Stimulated activated naive B cell treated with anti-CD40 and anti-IgM and Interleukin-4, amounts not matched to agents 10 μg/mL and 1 μg/mL and 100 μg/mL, for 72 hours (primary cell): ENCODE results near the gene PCCA.
A peak's percentile ranks its signal among the peaks of the same experiment; 100 is the strongest.
"Not testable (repeated sequence)": the region's sequence is repeated elsewhere in the genome, so short reads cannot be mapped to it uniquely, and the experiment has no call there.

Source experiments
- ATAC-seq, 2 donors: fragments of 150-1000 bp; cut with Tn5 transposase; replicated peaks; 2 replicates each; pipeline ENCODE4 v1.10.0; 2021; ENCODE audit warnings: moderate library complexity in 1 of 2
- DNase-seq: peaks from one replicate; pipeline ENCODE4 v3.0.0; 2021
- H3K27ac Mint-ChIP-seq: one replicate; pipeline ENCODE4 v1.8.0; 2022; ENCODE audit warnings: mild to moderate bottlenecking, mixed read lengths
- H3K27me3 Mint-ChIP-seq, 2 donors: one replicate each; pipeline ENCODE4 v1.8.0; 2022; ENCODE audit warnings: mixed read lengths in 2 of 2
- H3K36me3 Mint-ChIP-seq, 2 donors: one replicate each; pipeline ENCODE4 v1.8.0; 2022; ENCODE audit warnings: mixed read lengths in 2 of 2, mild to moderate bottlenecking in 1 of 2
- H3K4me1 Mint-ChIP-seq, 2 donors: one replicate each; pipeline ENCODE4 v1.8.0; 2022; ENCODE audit warnings: mixed read lengths in 2 of 2, mild to moderate bottlenecking in 1 of 2
- H3K4me3 Mint-ChIP-seq, 2 donors: one replicate each; pipeline ENCODE4 v1.8.0; 2022; ENCODE audit warnings: mild to moderate bottlenecking in 2 of 2, mixed read lengths in 2 of 2, moderate library complexity in 1 of 2
- H3K9me3 Mint-ChIP-seq, 2 donors: one replicate each; pipeline ENCODE4 v1.8.0; 2022; ENCODE audit warnings: mixed read lengths in 2 of 2, mild to moderate bottlenecking in 1 of 2

PCCA gene

DNA sequence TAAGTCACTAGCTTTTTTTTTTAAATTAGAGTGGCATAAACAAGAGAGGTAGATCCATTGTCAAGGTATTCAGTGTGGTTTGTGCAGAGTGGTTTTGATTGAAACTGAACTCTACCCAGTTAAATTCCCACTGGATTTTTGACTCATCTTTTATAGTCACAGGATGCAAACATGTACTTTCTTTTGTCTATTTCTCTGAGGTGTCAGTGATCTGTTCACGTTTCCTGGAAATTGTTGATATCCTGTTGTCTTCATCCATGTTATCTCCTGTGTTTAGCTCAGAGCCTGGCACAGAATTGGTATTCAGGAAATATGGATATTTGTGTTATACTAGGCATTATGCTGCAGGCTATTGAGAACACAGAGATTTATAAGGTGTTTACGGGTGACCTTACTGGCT lies 119.7 kb downstream of the PCCA start:
- H3K9me3 Mint-ChIP-seq = peaks cover 0 to 5% of the 10 kb centered on the region in 2 donors
- peaks cover 0 to 8% of the 10 kb centered on the region in 2 donors for H3K27me3 Mint-ChIP-seq
- no peak overlapping the region for H3K27ac Mint-ChIP-seq
- H3K36me3 Mint-ChIP-seq = peaks cover 6 to 27% of the 10 kb centered on the region in 2 donors
- peaks cover 17 to 25% of the 10 kb centered on the region in 2 donors for H3K4me1 Mint-ChIP-seq
- DNase-seq (no peak), ATAC-seq (no peak)
- no peak overlapping the region for H3K4me3 Mint-ChIP-seq

GRCh38 chr13:100209857-100210825 lies 121.2 kb downstream of the PCCA start:
- Mint-ChIP-seq H3K4me1 (peaks cover 12 to 13% of the 10 kb centered on the region in 2 donors), H3K36me3 (peaks cover 8 to 36% of the 10 kb centered on the region in 2 donors), H3K27me3 (peaks cover 0 to 2% of the 10 kb centered on the region in 2 donors), H3K9me3 (peaks cover 0 to 7% of the 10 kb centered on the region in 2 donors), H3K27ac (no peak overlapping the region), H3K4me3 (no peak overlapping the region)
- no peak for ATAC-seq
- DNase-seq = no peak

DNA sequence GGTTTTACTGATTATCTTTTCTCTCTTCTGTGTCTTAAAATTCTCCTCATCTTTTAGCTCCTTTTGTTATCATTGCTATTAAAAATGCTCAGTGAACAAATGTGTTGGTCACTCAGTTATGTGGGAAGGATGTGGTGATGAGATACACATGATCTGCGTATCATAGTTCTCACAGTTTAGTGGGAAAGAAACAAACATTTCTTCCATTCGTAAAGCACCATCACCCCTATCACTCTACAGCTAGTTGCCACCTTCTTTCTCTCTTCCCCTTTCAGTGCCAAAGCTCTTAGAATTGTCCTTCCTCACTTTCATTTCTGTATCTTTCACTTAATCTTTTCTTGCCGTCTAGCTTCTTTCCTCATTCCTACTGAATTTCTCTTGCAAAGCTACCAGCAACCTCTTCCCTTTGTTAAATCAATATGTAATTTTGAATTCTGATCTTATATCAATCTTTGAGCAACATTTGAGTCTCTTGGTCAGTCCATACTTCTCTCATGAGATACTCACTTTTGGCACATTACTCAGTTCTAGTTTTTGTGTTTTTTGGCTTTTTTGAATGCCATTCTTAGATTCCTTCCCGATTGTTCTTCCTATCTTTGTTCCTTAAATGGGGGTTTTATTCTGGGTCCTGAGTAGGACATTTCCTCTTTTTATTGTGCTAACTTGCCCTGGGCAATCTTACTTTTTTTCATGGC lies 122.3 kb downstream of the PCCA start:
- DNase-seq = no peak
- ATAC-seq = peak in 1 of 2 donors; percentile 27
- H3K27ac Mint-ChIP-seq = no peak overlapping the region
- H3K4me3 Mint-ChIP-seq = no peak overlapping the region
- peaks cover 12 to 13% of the 10 kb centered on the region in 2 donors for H3K4me1 Mint-ChIP-seq
- H3K27me3 Mint-ChIP-seq = no peaks in the 10 kb centered on the region
- peaks cover 8 to 36% of the 10 kb centered on the region in 2 donors for H3K36me3 Mint-ChIP-seq
- peaks cover 0 to 7% of the 10 kb centered on the region in 2 donors for H3K9me3 Mint-ChIP-seq

- ATAC-seq (no peak), DNase-seq (no peak)
- Mint-ChIP-seq H3K9me3 (peaks cover 0 to 7% of the 10 kb centered on the region in 2 donors), H3K36me3 (peaks cover 8 to 39% of the 10 kb centered on the region in 2 donors), H3K4me1 (peaks cover 12 to 13% of the 10 kb centered on the region in 2 donors), H3K27ac (no peak overlapping the region), H3K27me3 (no peaks in the 10 kb centered on the region), H3K4me3 (no peak overlapping the region)
Measured at GRCh38 chr13:100212904-100213553, 124.1 kb downstream of the PCCA start.

- H3K9me3 Mint-ChIP-seq = peaks cover 0 to 7% of the 10 kb centered on the region in 2 donors
- no peak for ATAC-seq
- no peak overlapping the region for H3K4me3 Mint-ChIP-seq
Measured at GRCh38 chr13:100213576-100213975, 124.7 kb downstream of the PCCA start.

DNA sequence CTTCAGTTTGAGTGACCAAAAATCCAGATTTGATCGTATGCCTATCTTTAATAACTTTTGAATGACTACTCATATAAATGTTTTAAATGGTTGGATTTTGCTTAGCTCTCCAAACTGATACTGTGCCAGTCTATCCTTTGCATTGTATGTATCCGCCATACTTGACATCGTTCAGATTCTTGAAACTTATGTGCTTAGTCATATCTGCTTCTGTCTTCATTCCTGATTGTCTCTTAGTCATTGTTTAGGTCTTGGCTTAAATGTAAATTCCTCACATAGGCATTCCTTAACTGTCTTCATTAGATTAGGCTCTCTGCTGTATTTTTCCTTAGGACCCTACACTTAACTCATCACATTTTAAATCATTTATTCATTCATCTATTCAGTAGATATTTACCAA lies 126.0 kb downstream of the PCCA start:
- no peaks in the 10 kb centered on the region for H3K27me3 Mint-ChIP-seq
- H3K4me3 Mint-ChIP-seq = no peak overlapping the region
- peaks cover 12 to 13% of the 10 kb centered on the region in 2 donors for H3K4me1 Mint-ChIP-seq
- peaks cover 0 to 7% of the 10 kb centered on the region in 2 donors for H3K9me3 Mint-ChIP-seq
- no peak for DNase-seq
- peaks cover 6 to 39% of the 10 kb centered on the region in 2 donors for H3K36me3 Mint-ChIP-seq
- no peak overlapping the region for H3K27ac Mint-ChIP-seq
- ATAC-seq = no peak

More at GRCh38 chr13:100213576-100213975, 124.7 kb downstream of the PCCA start:
- Mint-ChIP-seq H3K27ac (no peak overlapping the region), H3K27me3 (no peaks in the 10 kb centered on the region), H3K4me1 (peaks cover 12 to 13% of the 10 kb centered on the region in 2 donors), H3K36me3 (peaks cover 8 to 39% of the 10 kb centered on the region in 2 donors)
- DNase-seq = no peak

GRCh38 chr13:100221166-100221565 lies 132.3 kb downstream of the PCCA start:
- H3K36me3 Mint-ChIP-seq = peaks cover 3 to 18% of the 10 kb centered on the region in 2 donors
- no peak overlapping the region for H3K27ac Mint-ChIP-seq
- ATAC-seq (no peak), DNase-seq (no peak)
- no peaks in the 10 kb centered on the region for H3K9me3 Mint-ChIP-seq
- H3K4me3 Mint-ChIP-seq = no peak overlapping the region
- H3K4me1 Mint-ChIP-seq = no peaks in the 10 kb centered on the region
- H3K27me3 Mint-ChIP-seq = no peaks in the 10 kb centered on the region

DNA sequence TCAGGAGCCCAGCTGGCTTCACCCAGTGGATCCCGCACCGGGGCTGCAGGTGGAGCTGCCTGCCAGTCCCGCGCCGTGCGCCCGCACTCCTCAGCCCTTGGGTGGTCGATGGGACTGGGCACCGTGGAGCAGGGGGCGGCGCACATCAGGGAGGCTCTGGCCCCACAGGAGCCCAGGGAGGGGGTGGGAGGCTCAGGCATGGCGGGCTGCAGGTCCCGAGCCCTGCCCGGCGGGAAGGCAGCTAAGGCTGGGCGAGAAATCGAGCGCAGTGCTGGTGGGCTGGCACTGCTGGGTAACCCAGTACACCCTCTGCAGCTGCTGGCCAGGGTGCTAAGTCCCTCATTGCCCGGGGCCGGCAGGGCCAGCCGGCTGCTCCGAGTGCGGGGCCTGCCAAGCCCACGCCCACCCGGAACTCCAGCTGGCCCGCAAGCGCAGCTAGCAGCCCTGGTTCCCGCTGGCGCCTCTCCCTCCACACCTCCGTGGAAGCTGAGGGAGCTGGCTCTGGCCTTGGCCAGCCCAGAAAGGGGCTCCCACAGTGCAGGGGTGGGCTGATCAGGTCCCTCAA lies 135.2 kb downstream of the PCCA start:
- H3K4me1 Mint-ChIP-seq, DNase-seq, ATAC-seq, H3K27me3 Mint-ChIP-seq, H3K27ac Mint-ChIP-seq, H3K9me3 Mint-ChIP-seq, H3K4me3 Mint-ChIP-seq: not testable (repeated sequence)
- peaks cover 3 to 15% of the 10 kb centered on the region in 2 donors for H3K36me3 Mint-ChIP-seq

GRCh38 chr13:100229603-100230002 lies 140.7 kb downstream of the PCCA start:
- no peaks in the 10 kb centered on the region for H3K9me3 Mint-ChIP-seq
- H3K4me1 Mint-ChIP-seq = no peaks in the 10 kb centered on the region
- no peak for DNase-seq
- H3K27ac Mint-ChIP-seq = no peak overlapping the region
- no peak overlapping the region for H3K4me3 Mint-ChIP-seq
- no peak for ATAC-seq
- no peaks in the 10 kb centered on the region for H3K36me3 Mint-ChIP-seq
- no peaks in the 10 kb centered on the region for H3K27me3 Mint-ChIP-seq

- H3K4me1 Mint-ChIP-seq = peaks cover 0 to 6% of the 10 kb centered on the region in 2 donors
- no peaks in the 10 kb centered on the region for H3K36me3 Mint-ChIP-seq
- H3K4me3 Mint-ChIP-seq = no peak overlapping the region
- no peaks in the 10 kb centered on the region for H3K27me3 Mint-ChIP-seq
- no peaks in the 10 kb centered on the region for H3K9me3 Mint-ChIP-seq
- no peak overlapping the region for H3K27ac Mint-ChIP-seq
- DNase-seq = no peak
- no peak for ATAC-seq
Measured at GRCh38 chr13:100230769-100231149, 141.9 kb downstream of the PCCA start.

DNA sequence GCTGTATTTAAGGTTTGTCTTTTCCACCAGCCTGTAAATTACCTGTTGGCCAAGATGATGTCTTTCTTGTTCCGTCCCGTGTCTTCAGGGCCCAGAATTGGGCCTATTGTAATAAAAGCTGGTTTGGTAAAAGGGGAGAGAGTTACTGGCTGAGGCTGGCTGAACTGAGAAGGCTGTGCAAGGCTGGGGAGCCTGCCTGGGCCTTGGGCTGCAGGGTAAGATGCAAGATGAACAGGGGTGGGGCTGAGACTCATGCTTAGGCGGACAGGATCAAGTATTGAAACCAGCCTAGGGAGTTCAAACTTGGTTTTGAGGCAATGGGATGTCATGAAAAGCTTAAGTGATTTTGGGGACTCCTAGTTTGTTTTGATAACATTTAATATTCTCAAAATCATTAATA lies 142.3 kb downstream of the PCCA start:
- no peak overlapping the region for H3K4me3 Mint-ChIP-seq
- ATAC-seq = no peak
- no peak overlapping the region for H3K27ac Mint-ChIP-seq
- no peaks in the 10 kb centered on the region for H3K36me3 Mint-ChIP-seq
- DNase-seq = no peak
- peaks cover 0 to 6% of the 10 kb centered on the region in 2 donors for H3K4me1 Mint-ChIP-seq
- no peaks in the 10 kb centered on the region for H3K27me3 Mint-ChIP-seq
- no peaks in the 10 kb centered on the region for H3K9me3 Mint-ChIP-seq

- Mint-ChIP-seq H3K4me1 (peaks cover 0 to 6% of the 10 kb centered on the region in 2 donors), H3K4me3 (no peak overlapping the region)
Measured at GRCh38 chr13:100234006-100234405, 145.1 kb downstream of the PCCA start.

GRCh38 chr13:100234524-100235136 lies 145.7 kb downstream of the PCCA start:
- peaks cover 0 to 4% of the 10 kb centered on the region in 2 donors for H3K36me3 Mint-ChIP-seq

More at GRCh38 chr13:100234006-100234405, 145.1 kb downstream of the PCCA start:
- no peak overlapping the region for H3K27ac Mint-ChIP-seq
- no peaks in the 10 kb centered on the region for H3K9me3 Mint-ChIP-seq
- DNase-seq (no peak), ATAC-seq (no peak)
- peaks cover 0 to 4% of the 10 kb centered on the region in 2 donors for H3K36me3 Mint-ChIP-seq
- no peaks in the 10 kb centered on the region for H3K27me3 Mint-ChIP-seq

More at GRCh38 chr13:100234524-100235136, 145.7 kb downstream of the PCCA start:
- no peak for ATAC-seq
- H3K27me3 Mint-ChIP-seq = no peaks in the 10 kb centered on the region
- DNase-seq = no peak
- H3K4me3 Mint-ChIP-seq = no peak overlapping the region
- peaks cover 0 to 6% of the 10 kb centered on the region in 2 donors for H3K4me1 Mint-ChIP-seq
- no peak overlapping the region for H3K27ac Mint-ChIP-seq
- no peaks in the 10 kb centered on the region for H3K9me3 Mint-ChIP-seq
